ENCODE measurements around the gene ADAMTS16. TPM values are rescaled to one million over a fixed set of nuclear protein-coding genes. Genes with fewer than 3 reads are reported as not detected.

The ADAMTS16 gene
- polyA plus RNA-seq, 3 donors: not detected

- Histone ChIP-seq H3K4me2 (replicated peaks; ENCODE audit: extremely low read depth, low read length, poor library complexity, severe bottlenecking) (no peak overlapping the region), H3K36me3 (replicated peaks in 1 of 2; ENCODE audit: control insufficient read depth in 1 of 2, insufficient read depth in 2 of 2, low read length in 2 of 2) (no peaks in the 10 kb centered on the region), H3K9ac (ENCODE audit: insufficient read depth, low read length, poor library complexity, severe bottlenecking) (no peak overlapping the region), H3K27ac (ENCODE audit: low read depth in 1 of 2, low read length in 2 of 2) (no peak overlapping the region), H2AFZ (ENCODE audit: insufficient read depth, low read depth, low read length, poor library complexity, severe bottlenecking) (no peak overlapping the region), H3K4me3 (replicated peaks in 1 of 3; ENCODE audit: low read depth in 2 of 3, low read length in 3 of 3) (no peak overlapping the region), H3K27me3 (ENCODE audit: control insufficient read depth in 2 of 2, insufficient read depth in 2 of 2, low read length in 2 of 2) (no peaks in the 10 kb centered on the region), H3K4me1 (ENCODE audit: control insufficient read depth in 1 of 2, insufficient read depth in 2 of 2, low read length in 2 of 2) (no peaks in the 10 kb centered on the region), H3K79me2 (ENCODE audit: insufficient read depth, low read length) (no peaks in the 10 kb centered on the region), H3K9me3 (replicated peaks in 1 of 2; ENCODE audit: control insufficient read depth in 1 of 2, insufficient read depth in 1 of 2, low read length in 2 of 2) (peaks cover 13 to 14% of the 10 kb centered on the region in 2 donors), H4K20me1 (ENCODE audit: insufficient read depth, low read length) (no peaks in the 10 kb centered on the region)
- H3K27ac Mint-ChIP-seq: no peak overlapping the region
- H3K4me1 Mint-ChIP-seq: no peaks in the 10 kb centered on the region
- peaks cover 0 to 1% (median 0%) of the 10 kb centered on the region in 3 donors for H3K27me3 Mint-ChIP-seq (ENCODE audit: low read depth in 3 of 3)
- no peak overlapping the region for H3K4me3 Mint-ChIP-seq
- TF ChIP-seq, protein P1, sequence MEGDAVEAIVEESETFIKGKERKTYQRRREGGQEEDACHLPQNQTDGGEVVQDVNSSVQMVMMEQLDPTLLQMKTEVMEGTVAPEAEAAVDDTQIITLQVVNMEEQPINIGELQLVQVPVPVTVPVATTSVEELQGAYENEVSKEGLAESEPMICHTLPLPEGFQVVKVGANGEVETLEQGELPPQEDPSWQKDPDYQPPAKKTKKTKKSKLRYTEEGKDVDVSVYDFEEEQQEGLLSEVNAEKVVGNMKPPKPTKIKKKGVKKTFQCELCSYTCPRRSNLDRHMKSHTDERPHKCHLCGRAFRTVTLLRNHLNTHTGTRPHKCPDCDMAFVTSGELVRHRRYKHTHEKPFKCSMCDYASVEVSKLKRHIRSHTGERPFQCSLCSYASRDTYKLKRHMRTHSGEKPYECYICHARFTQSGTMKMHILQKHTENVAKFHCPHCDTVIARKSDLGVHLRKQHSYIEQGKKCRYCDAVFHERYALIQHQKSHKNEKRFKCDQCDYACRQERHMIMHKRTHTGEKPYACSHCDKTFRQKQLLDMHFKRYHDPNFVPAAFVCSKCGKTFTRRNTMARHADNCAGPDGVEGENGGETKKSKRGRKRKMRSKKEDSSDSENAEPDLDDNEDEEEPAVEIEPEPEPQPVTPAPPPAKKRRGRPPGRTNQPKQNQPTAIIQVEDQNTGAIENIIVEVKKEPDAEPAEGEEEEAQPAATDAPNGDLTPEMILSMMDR (IDR thresholded peaks at IDR 0.05): no peak
- peaks cover 8 to 35% (median 15%) of the 10 kb centered on the region in 7 donors for H3K9me3 Mint-ChIP-seq
- no peaks in the 10 kb centered on the region for H3K36me3 Mint-ChIP-seq
- WGBS (ENCODE audit: insufficient coverage): 78% methylated on average over 7 of the region's 7 CpGs
- intact Hi-C loops (cut with micrococcal nuclease): no loop called here
- no peak for DNase-seq
Observed at GRCh38 chr5:5347442-5347841, 207.3 kb downstream of the ADAMTS16 start.

DNA sequence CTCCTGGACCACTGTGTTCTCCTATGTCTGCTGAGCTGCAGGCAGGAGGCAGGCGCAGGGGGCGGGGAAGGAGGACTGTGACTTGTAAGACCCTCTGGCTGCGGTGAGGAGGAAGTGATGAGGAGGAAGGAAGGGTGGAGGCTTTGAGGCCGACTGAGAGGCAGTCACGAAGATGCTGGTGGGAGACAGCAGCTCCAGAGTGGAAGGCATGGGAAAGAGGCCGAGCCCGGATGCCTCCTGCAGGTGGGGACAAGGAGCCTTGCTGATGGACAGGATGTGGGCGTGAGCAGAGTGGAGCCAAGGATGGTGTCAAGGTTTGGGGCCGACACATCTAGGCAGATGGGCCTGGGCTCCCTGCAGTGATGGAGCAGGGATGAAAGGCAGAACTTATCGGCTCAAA is 208.0 kb downstream of the ADAMTS16 start:
- Histone ChIP-seq H3K27me3 (ENCODE audit: control insufficient read depth in 2 of 2, insufficient read depth in 2 of 2, low read length in 2 of 2) (no peaks in the 10 kb centered on the region), H3K27ac (ENCODE audit: low read depth in 1 of 2, low read length in 2 of 2) (no peak overlapping the region), H4K20me1 (ENCODE audit: insufficient read depth, low read length) (no peaks in the 10 kb centered on the region), H2AFZ (ENCODE audit: insufficient read depth, low read depth, low read length, poor library complexity, severe bottlenecking) (no peak overlapping the region), H3K4me1 (ENCODE audit: control insufficient read depth in 1 of 2, insufficient read depth in 2 of 2, low read length in 2 of 2) (no peaks in the 10 kb centered on the region), H3K9me3 (replicated peaks in 1 of 2; ENCODE audit: control insufficient read depth in 1 of 2, insufficient read depth in 1 of 2, low read length in 2 of 2) (peaks cover 13 to 18% of the 10 kb centered on the region in 2 donors), H3K9ac (ENCODE audit: insufficient read depth, low read length, poor library complexity, severe bottlenecking) (no peak overlapping the region), H3K4me2 (replicated peaks; ENCODE audit: extremely low read depth, low read length, poor library complexity, severe bottlenecking) (no peak overlapping the region), H3K36me3 (replicated peaks in 1 of 2; ENCODE audit: control insufficient read depth in 1 of 2, insufficient read depth in 2 of 2, low read length in 2 of 2) (no peaks in the 10 kb centered on the region), H3K4me3 (replicated peaks in 1 of 3; ENCODE audit: low read depth in 2 of 3, low read length in 3 of 3) (no peak overlapping the region), H3K79me2 (ENCODE audit: insufficient read depth, low read length) (no peaks in the 10 kb centered on the region)
- Mint-ChIP-seq H3K9me3 (peaks cover 12 to 36% (median 18%) of the 10 kb centered on the region in 7 donors), H3K4me3 (no peak overlapping the region), H3K36me3 (no peaks in the 10 kb centered on the region), H3K4me1 (no peaks in the 10 kb centered on the region), H3K27ac (peak overlapping the region in 1 of 7 donors; percentile 60), H3K27me3 (ENCODE audit: low read depth in 3 of 3) (peaks cover 0 to 1% (median 0%) of the 10 kb centered on the region in 3 donors)
- TF ChIP-seq, protein P1 (IDR thresholded peaks at IDR 0.05): no peak
- no peak for DNase-seq
- intact Hi-C loops (cut with micrococcal nuclease): no loop called here
- WGBS (ENCODE audit: insufficient coverage): 59% methylated on average over 10 of the region's 10 CpGs
